NT2/D1 (cell line): ENCODE data around the gene SERPINA3.

Experiments used
- DNase-seq: peaks from one replicate; pipeline ENCODE4 v3.0.0-alpha.2; 2011; ENCODE audit warnings: low read depth, low spot score
- H3K27me3 ChIP-seq: 2 replicates; pipeline ENCODE4 v1.6.0; 2011; ENCODE audit warnings: mild to moderate bottlenecking; ENCODE audit not compliant: insufficient read length, insufficient read depth
- H3K36me3 ChIP-seq: 2 replicates; pipeline ENCODE4 v1.6.1; 2011; ENCODE audit warnings: mild to moderate bottlenecking, low read length, mixed read lengths; ENCODE audit not compliant: insufficient read depth, insufficient read length
- H3K4me1 ChIP-seq: 2 replicates; pipeline ENCODE4 v1.5.1; 2011; ENCODE audit not compliant: insufficient read depth, insufficient read length
- H3K4me3 ChIP-seq: 2 replicates; pipeline ENCODE4 v1.5.1; 2011; ENCODE audit warnings: low read depth; ENCODE audit not compliant: insufficient read length
- H3K9ac ChIP-seq: 2 replicates; pipeline ENCODE4 v1.6.0; 2011; ENCODE audit warnings: low read depth; ENCODE audit not compliant: insufficient read length
- H3K9me3 ChIP-seq: 2 replicates; pipeline ENCODE4 v1.5.1; 2011; ENCODE audit warnings: mild to moderate bottlenecking, low read length; ENCODE audit not compliant: insufficient read depth
- SUZ12 ChIP-seq: IDR thresholded peaks from 2 replicates; pipeline ENCODE4 v1.6.1; 2011; ENCODE audit not compliant: insufficient read length, insufficient read depth; ENCODE audit errors: extremely low read depth
- YY1 ChIP-seq: IDR thresholded peaks from 2 replicates; pipeline ENCODE4 v1.6.1; 2011; ENCODE audit not compliant: insufficient read length, insufficient read depth
- ZNF274 ChIP-seq: IDR thresholded peaks from 2 replicates; pipeline ENCODE4 v1.6.1; 2011; ENCODE audit warnings: mild to moderate bottlenecking, low read depth, low read length

The SERPINA3 gene

GRCh38 chr14:94612174-94612573 is at the start of gene SERPINA3:
Gene SERPINA3 (plus strand): TSS chr14:94612391. CDS start chr14:94614442, 2,051 bp downstream.
- Histone ChIP-seq H3K9ac (no peak within 1 kb of the TSS), H3K36me3 (no peaks in the 10 kb centered on the region), H3K9me3 (peaks cover 3% of the 10 kb centered on the region; the same call in 1 of the 2 replicates), H3K27me3 (no peaks in the 10 kb centered on the region), H3K4me3 (no peak within 1 kb of the TSS), H3K4me1 (peaks cover 2% of the 10 kb centered on the region)
- TF ChIP-seq SUZ12 (no peak), ZNF274 (no peak), YY1 (no peak)
- DNase-seq, result no peak

GRCh38 chr14:94562941-94563883 is 49.0 kb upstream of the SERPINA3 start:
- H3K9ac ChIP-seq, result no peak overlapping the region
- TF ChIP-seq ZNF274 (no peak), SUZ12 (no peak), YY1 (no peak)
- no peaks in the 10 kb centered on the region for H3K4me1 ChIP-seq
- H3K9me3 ChIP-seq, result no peaks in the 10 kb centered on the region
- no peaks in the 10 kb centered on the region for H3K27me3 ChIP-seq
- H3K36me3 ChIP-seq, result no peaks in the 10 kb centered on the region
- no peak for DNase-seq
- H3K4me3 ChIP-seq, result no peak overlapping the region

GRCh38 chr14:94564381-94564780 is 47.8 kb upstream of the SERPINA3 start:
- DNase-seq, result no peak
- no peak overlapping the region for H3K9ac ChIP-seq
- H3K9me3 ChIP-seq, result no peaks in the 10 kb centered on the region
- TF ChIP-seq YY1 (no peak), ZNF274 (no peak), SUZ12 (no peak)
- no peaks in the 10 kb centered on the region for H3K36me3 ChIP-seq
- H3K4me3 ChIP-seq, result no peak overlapping the region
- H3K27me3 ChIP-seq, result no peaks in the 10 kb centered on the region
- no peaks in the 10 kb centered on the region for H3K4me1 ChIP-seq

GRCh38 chr14:94568186-94568585 is 44.0 kb upstream of the SERPINA3 start:
- H3K4me1 ChIP-seq, result no peaks in the 10 kb centered on the region

GRCh38 chr14:94569381-94570001 is 42.7 kb upstream of the SERPINA3 start:
- Histone ChIP-seq H3K4me3 (no peak overlapping the region), H3K4me1 (no peaks in the 10 kb centered on the region), H3K9ac (no peak overlapping the region), H3K36me3 (no peaks in the 10 kb centered on the region), H3K9me3 (no peaks in the 10 kb centered on the region), H3K27me3 (no peaks in the 10 kb centered on the region)
- no peak for DNase-seq
- no peak for TF ChIP-seq SUZ12
- TF ChIP-seq ZNF274, result no peak
- no peak for TF ChIP-seq YY1

More at GRCh38 chr14:94568186-94568585, 44.0 kb upstream of the SERPINA3 start:
- no peak for TF ChIP-seq YY1
- no peak for TF ChIP-seq SUZ12
- no peak for TF ChIP-seq ZNF274
- DNase-seq, result no peak
- Histone ChIP-seq H3K27me3 (no peaks in the 10 kb centered on the region), H3K9me3 (no peaks in the 10 kb centered on the region), H3K9ac (no peak overlapping the region), H3K4me3 (no peak overlapping the region), H3K36me3 (no peaks in the 10 kb centered on the region)

GRCh38 chr14:94570002-94570400 is 42.2 kb upstream of the SERPINA3 start:
- no peak for TF ChIP-seq SUZ12
- TF ChIP-seq YY1, result no peak
- TF ChIP-seq ZNF274, result no peak
- Histone ChIP-seq H3K36me3 (no peaks in the 10 kb centered on the region), H3K9me3 (no peaks in the 10 kb centered on the region), H3K4me3 (no peak overlapping the region), H3K9ac (no peak overlapping the region), H3K4me1 (no peaks in the 10 kb centered on the region), H3K27me3 (no peaks in the 10 kb centered on the region)
- DNase-seq, result no peak

- H3K9ac ChIP-seq, result no peak overlapping the region
- TF ChIP-seq ZNF274 (no peak), SUZ12 (no peak), YY1 (no peak)
- no peak for DNase-seq
Measured at GRCh38 chr14:94570440-94570839, 41.8 kb upstream of the SERPINA3 start.

More at GRCh38 chr14:94570440-94570839, 41.8 kb upstream of the SERPINA3 start:
- Histone ChIP-seq H3K4me1 (no peaks in the 10 kb centered on the region), H3K4me3 (no peak overlapping the region), H3K36me3 (no peaks in the 10 kb centered on the region), H3K9me3 (no peaks in the 10 kb centered on the region), H3K27me3 (no peaks in the 10 kb centered on the region)
